ACC112 (cell line): ENCODE results near the gene SLC25A38.
"Not testable (repeated sequence)": the region's sequence is repeated elsewhere in the genome, so short reads cannot be mapped to it uniquely, and the experiment has no call there.

Experiments used
- H2AFZ ChIP-seq: fragments of 200-600 bp; sonication (generic); one replicate; pipeline ENCODE4 v1.6.0; 2017; ENCODE audit warnings: antibody characterized with exemption, low read length; ENCODE audit not compliant: unreplicated experiment
- H3K27ac ChIP-seq: fragments of 200-600 bp; sonication (generic); 2 replicates; pipeline ENCODE4 v1.5.1; 2014; ENCODE audit warnings: low read depth, mild to moderate bottlenecking, antibody characterized with exemption, low read length, moderate library complexity
- H3K27me3 ChIP-seq: fragments of 200-600 bp; sonication (generic); 2 replicates; pipeline ENCODE4 v1.6.1; 2014; ENCODE audit warnings: mild to moderate bottlenecking, antibody characterized with exemption, low read length, moderate library complexity, mixed read lengths; ENCODE audit not compliant: insufficient read depth
- H3K36me3 ChIP-seq: fragments of 200-600 bp; sonication (generic); 2 replicates; pipeline ENCODE4 v1.6.1; 2016; ENCODE audit warnings: mild to moderate bottlenecking, antibody characterized with exemption, low read length, moderate library complexity, mixed read lengths; ENCODE audit not compliant: insufficient read depth
- H3K4me1 ChIP-seq: fragments of 200-600 bp; sonication (generic); one replicate; pipeline ENCODE4 v1.6.1; 2016; ENCODE audit warnings: low read length, mixed read lengths; ENCODE audit not compliant: insufficient read depth, unreplicated experiment, control insufficient read depth
- H3K4me3 ChIP-seq: fragments of 200-600 bp; sonication (generic); 2 replicates; pipeline ENCODE4 v1.5.1; 2014; ENCODE audit warnings: mild to moderate bottlenecking, low read depth, low read length
- H3K79me2 ChIP-seq: fragments of 200-600 bp; sonication (generic); one replicate; pipeline ENCODE4 v1.6.0; 2016; ENCODE audit warnings: low read length; ENCODE audit not compliant: control insufficient read depth, unreplicated experiment, insufficient read depth

The SLC25A38 gene

DNA sequence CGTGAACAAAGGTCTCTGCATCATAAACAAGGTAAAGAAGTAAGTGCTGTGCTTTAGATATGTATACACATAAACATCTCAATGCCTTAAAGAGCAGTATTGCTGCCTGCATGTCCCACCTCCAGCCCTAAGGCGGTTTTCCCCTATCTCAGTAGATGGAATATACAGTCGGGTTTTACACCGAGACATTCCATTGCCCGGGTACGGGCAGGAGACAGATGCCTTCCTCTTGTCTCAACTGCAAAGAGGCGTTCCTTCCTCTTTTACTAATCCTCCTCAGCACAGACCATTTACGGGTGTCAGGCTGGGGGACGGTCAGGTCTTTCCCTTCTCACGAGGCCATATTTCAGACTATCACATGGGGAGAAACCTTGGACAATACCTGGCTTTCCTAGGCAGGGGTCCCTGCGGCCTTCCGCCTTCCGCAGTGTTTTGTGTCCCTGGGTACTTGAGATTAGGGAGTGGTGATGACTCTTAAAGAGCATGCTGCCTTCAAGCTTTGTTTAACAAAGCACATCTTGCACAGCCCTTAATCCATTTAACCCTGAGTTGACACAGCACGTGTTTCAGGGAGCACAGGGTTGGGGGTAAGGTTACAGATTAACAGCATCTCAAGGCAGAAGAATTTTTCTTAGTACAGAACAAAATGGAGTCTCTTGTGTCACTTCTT lies 35.5 kb downstream of the SLC25A38 start:
- H3K36me3 ChIP-seq, H3K27ac ChIP-seq, H3K27me3 ChIP-seq, H3K79me2 ChIP-seq, H3K4me1 ChIP-seq, H3K4me3 ChIP-seq, H2AFZ ChIP-seq: not testable (repeated sequence)

DNA sequence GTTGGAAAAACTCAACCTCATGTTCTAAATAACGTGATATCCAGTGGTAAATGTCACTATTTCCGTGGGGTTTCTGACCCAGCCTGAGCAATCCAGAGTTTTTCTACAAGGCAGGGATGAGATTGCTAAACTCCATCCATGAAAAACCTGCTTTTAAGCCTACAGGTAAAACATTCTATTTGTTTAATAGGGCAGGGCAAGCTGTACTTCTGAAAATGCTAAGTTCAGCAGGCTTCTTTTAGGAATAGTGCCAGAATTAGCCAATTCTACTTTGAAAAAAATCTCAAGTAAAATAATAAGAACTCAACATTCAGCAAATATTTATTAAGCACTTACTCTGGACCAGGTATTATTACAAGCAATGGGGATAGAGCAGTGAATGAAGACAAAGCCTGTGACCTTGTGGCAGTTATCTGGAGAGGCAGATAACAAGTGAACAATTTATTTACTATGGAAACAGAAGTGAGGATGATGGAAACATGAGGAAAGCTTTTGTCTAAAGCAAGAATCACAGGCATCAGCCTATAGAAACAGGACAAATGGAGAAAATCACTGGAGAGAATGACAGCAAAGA lies 36.7 kb downstream of the SLC25A38 start:
- Histone ChIP-seq H3K4me3 (no peak overlapping the region), H3K79me2 (no peaks in the 10 kb centered on the region), H3K27ac (no peak overlapping the region), H3K27me3 (no peaks in the 10 kb centered on the region), H2AFZ (no peak overlapping the region), H3K4me1 (no peaks in the 10 kb centered on the region), H3K36me3 (no peaks in the 10 kb centered on the region)

DNA sequence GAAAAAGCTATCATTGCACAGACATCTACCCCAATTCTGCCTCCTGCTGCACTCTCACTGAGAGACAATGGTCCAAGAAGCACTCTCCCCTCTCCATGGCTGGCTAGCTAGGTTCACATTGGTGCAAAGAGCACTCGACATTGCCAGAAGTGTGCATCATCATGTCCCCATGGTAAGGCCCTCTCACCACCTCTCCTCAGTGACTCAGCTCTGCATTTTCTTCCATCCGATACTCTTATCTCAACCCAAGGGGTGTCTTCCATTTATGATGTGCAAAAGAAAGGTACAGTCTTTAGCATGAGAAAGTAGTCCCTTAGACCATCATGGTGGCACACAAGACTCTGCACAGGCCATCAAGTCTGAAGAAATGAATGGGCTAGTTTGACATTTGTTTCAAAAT lies 37.4 kb downstream of the SLC25A38 start:
- Histone ChIP-seq H3K4me1 (no peaks in the 10 kb centered on the region), H3K79me2 (no peaks in the 10 kb centered on the region), H3K4me3 (no peak overlapping the region), H2AFZ (no peak overlapping the region), H3K36me3 (no peaks in the 10 kb centered on the region), H3K27ac (no peak overlapping the region), H3K27me3 (no peaks in the 10 kb centered on the region)

DNA sequence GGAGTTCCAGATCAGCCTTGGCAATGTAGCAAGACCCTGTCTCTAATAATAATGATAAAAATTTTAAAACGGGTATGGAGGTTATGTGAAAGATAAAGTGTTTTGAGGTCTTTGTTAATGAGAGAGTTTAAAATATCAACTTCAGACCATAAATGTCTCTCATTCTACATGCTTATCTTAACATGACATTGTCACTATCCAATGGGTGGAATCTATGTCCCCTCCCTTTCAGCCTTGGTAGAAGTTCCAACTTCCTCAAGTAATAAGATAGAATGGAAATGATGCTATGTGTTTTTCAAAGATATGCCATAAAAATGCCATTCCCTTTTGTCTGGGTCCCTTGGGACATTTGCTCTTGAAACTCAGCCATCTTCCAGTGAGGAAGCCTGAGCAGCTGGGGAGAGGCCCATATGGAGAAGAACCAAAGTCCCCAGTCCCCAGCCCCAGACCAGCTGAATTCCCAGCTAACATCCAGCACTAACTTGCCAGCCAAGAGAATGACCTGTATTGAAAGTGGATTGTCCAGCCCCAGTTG lies 40.3 kb downstream of the SLC25A38 start:
- Histone ChIP-seq H3K27me3 (no peaks in the 10 kb centered on the region), H2AFZ (no peak overlapping the region), H3K4me3 (no peak overlapping the region), H3K4me1 (no peaks in the 10 kb centered on the region), H3K27ac (no peak overlapping the region), H3K36me3 (no peaks in the 10 kb centered on the region), H3K79me2 (no peaks in the 10 kb centered on the region)

DNA sequence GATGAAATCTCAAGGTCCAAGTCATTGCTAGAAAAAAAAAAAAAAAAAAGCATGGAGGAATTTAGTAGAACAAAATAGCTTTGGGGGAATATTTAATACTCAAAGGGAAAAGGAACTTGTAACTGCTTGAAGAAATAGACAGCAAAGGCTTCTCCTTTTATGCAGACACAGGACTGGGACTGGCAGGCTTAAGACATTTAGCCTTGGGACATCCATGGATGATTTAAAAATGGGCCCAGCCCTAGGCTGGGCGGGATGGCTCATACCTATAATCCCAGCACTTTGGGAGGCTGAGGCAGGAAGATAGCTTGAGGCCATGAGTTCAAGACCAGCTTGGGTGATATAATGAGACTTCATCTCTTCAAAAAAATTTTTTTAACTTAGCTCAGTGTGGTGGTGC lies 43.1 kb downstream of the SLC25A38 start:
- no peak overlapping the region for H3K27ac ChIP-seq
- H2AFZ ChIP-seq = no peak overlapping the region
- H3K27me3 ChIP-seq = no peaks in the 10 kb centered on the region
- H3K4me1 ChIP-seq = no peaks in the 10 kb centered on the region
- no peak overlapping the region for H3K4me3 ChIP-seq
- no peaks in the 10 kb centered on the region for H3K79me2 ChIP-seq
- no peaks in the 10 kb centered on the region for H3K36me3 ChIP-seq

DNA sequence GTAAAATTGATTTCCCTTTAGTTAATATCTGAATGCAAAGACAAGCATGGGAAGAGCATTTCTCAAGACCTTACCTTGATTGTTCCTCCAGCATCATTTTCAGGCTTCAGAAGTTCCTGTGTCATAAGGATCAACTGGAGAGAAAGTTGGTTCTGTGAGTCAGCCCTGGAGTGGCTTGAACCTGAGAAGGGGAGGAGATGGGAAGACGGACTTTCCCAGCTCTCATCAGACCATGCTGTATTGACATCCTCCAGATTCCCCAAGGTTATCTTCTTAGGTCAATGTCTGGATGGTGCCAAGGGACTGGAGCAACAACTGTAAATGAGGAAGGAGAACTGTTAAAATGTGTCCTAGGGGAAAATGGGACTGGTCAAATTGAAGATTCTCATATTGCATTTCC lies 44.3 kb downstream of the SLC25A38 start:
- H2AFZ ChIP-seq = no peak overlapping the region
- H3K27me3 ChIP-seq = no peaks in the 10 kb centered on the region
- no peak overlapping the region for H3K4me3 ChIP-seq
- H3K79me2 ChIP-seq = no peaks in the 10 kb centered on the region
- H3K27ac ChIP-seq = no peak overlapping the region
- no peaks in the 10 kb centered on the region for H3K36me3 ChIP-seq
- no peaks in the 10 kb centered on the region for H3K4me1 ChIP-seq

DNA sequence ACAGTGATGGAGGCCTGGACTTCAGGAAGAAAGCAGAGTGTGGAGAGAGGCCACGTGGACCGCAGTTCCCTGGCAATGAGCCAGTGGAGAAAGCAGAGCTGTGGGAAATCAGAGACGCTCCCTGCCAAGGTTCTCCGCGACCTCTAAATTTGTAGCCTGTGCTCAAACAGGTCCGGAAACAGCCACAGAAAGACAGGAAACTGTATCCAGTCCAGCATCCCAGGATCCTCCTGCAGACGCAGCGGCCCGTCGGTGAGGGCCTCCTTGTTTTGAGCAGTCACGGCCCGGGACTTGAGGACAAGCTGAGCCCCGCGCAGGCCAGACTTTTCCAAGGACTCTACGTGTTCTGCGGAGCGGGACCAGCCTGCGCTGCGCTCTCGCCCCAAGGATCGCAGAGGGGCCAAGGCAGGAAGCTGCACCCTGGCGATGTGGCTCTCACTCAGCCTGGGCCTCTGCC lies 45.6 kb downstream of the SLC25A38 start:
- Histone ChIP-seq H3K27ac (no peak overlapping the region), H2AFZ (no peak overlapping the region), H3K27me3 (no peaks in the 10 kb centered on the region), H3K4me3 (no peak overlapping the region), H3K79me2 (no peaks in the 10 kb centered on the region), H3K4me1 (peaks cover 7% of the 10 kb centered on the region), H3K36me3 (no peaks in the 10 kb centered on the region)

DNA sequence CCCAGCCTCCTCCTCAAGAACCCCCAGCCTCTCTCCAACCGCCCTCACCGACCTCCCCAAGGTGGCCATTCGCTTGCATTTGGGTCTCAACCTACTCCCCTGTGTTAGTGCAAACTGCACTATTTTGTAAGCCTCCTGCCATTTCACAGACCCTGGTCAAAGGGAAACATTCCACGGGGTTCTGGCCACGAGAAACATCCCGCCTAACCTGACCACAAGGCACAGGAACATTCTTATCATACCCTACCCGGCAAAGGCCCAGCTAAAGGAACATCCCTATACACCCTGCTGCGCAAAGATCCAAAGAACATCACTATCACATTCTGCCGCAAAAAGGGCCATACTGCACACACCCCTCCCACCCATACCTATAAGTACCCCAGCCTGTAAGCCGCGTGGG lies 46.3 kb downstream of the SLC25A38 start:
- H3K36me3 ChIP-seq = no peaks in the 10 kb centered on the region
- no peak overlapping the region for H3K4me3 ChIP-seq
- H2AFZ ChIP-seq = no peak overlapping the region
- peaks cover 14% of the 10 kb centered on the region for H3K4me1 ChIP-seq
- H3K27me3 ChIP-seq = no peaks in the 10 kb centered on the region
- H3K27ac ChIP-seq = no peak overlapping the region
- H3K79me2 ChIP-seq = no peaks in the 10 kb centered on the region

DNA sequence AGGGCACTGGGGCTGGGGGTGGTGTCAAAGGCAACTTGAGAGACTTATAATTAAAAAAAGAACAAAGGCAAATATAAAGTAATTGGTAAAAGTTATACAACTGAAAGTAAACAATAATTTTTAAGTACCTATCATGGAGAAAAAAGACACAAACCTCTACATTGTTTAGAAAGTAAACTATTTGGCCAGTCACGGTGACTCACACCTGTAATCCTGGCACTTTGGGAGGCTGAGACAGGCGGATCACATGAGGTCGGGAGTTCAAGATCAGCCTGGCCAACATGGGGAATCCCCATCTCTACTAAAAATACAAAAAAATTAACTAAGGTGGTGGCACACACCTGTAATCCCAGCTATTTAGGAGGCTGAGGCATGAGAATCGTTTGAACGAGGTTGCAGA lies 49.2 kb downstream of the SLC25A38 start:
- Histone ChIP-seq H3K27ac (no peak overlapping the region), H3K4me3 (no peak overlapping the region), H3K79me2 (no peaks in the 10 kb centered on the region), H2AFZ (no peak overlapping the region), H3K4me1 (peaks cover 23% of the 10 kb centered on the region), H3K36me3 (no peaks in the 10 kb centered on the region), H3K27me3 (no peaks in the 10 kb centered on the region)

DNA sequence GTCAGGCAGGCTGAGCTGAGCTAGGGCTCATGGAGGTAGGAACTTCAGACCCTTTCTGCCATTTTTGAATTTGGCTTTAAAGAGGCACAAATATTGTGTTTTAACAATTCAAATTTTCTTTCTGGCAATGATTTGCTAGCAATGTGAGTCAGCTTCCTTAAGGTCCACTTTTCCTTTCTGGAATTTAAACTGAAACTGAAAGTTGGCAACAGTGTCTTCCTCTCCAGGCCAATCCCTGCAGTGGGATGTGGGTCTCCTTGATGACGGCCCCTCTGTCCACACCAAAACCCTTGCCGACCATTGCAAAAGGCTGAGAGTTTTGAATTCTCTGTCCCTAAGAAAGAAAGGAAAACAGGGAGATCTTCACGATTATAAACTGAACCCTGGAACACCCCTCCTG lies 50.5 kb downstream of the SLC25A38 start:
- Histone ChIP-seq H3K27ac (peak overlapping the region; percentile 40), H2AFZ (peak overlapping the region; percentile 72), H3K4me3 (peak overlapping the region; percentile 59; the same call in 1 of the 2 replicates), H3K79me2 (no peaks in the 10 kb centered on the region), H3K36me3 (no peaks in the 10 kb centered on the region), H3K27me3 (no peaks in the 10 kb centered on the region), H3K4me1 (peaks cover 23% of the 10 kb centered on the region)

DNA sequence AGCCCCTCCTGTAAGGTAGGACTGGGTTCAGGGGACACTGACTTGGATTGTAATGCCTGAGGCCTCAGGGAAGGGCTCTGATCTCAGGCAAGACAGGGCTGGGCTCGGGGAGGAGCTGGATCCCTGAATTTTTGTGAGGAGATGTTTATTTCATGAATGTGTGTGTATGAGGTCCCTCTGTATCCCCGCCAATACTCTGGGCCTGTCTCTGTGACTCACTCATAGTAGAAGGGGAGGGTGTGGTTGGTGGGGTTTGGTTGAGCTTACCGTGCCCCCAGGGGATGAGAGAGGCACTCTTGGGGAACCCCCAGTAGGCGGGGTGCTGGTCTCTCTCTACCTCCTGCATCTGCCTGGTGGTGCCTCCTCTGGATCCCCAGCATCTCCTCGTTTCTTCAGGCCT lies 51.4 kb downstream of the SLC25A38 start:
- Histone ChIP-seq H3K27me3 (no peaks in the 10 kb centered on the region), H2AFZ (peak overlapping the region; percentile 72)

More for the DNA sequence above, 51.4 kb downstream of the SLC25A38 start:
- H3K4me1 ChIP-seq = peaks cover 23% of the 10 kb centered on the region
- H3K4me3 ChIP-seq = no peak overlapping the region; the same call in 1 of the 2 replicates
- no peaks in the 10 kb centered on the region for H3K79me2 ChIP-seq
- H3K36me3 ChIP-seq = no peaks in the 10 kb centered on the region
- H3K27ac ChIP-seq = peak overlapping the region; percentile 40; the same call in 1 of the 2 replicates
